ENCODE measurements around the gene SOHLH1.
"Not testable (repeated sequence)": the region's sequence is repeated elsewhere in the genome, so short reads cannot be mapped to it uniquely, and the experiment has no call there.

The SOHLH1 gene

DNA sequence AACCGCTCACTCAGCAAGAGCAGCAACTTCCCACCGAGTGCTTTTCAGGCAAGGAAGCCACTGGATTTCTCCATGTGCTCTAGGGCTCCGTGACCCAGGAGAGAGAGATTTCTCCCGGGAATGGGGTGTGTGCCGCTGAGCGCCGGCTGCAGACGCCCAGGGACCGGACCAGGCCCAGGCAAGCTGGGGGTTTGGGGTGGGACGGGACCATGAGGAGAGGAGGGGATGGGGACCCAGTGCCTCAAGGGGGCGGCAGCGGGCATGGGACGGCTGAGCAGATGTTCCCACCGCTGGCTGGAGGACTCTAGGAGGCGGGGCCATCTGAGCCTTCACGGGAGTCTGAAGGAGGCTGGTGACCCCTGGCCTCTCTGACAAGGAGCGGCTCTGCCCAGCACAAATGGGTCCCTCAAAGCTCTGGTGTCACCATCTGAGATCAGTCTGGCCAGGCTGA, 27.7 kb downstream of the SOHLH1 start:
- Histone ChIP-seq H3K27ac (ENCODE audit: low read depth, low read length) (no peak overlapping the region), H3K4me3 (ENCODE audit: low read depth in 1 of 5, low read length in 5 of 5) (no peak overlapping the region), H3K9me3 (ENCODE audit: control insufficient read depth in 5 of 5, low read length in 5 of 5) (no peaks in the 10 kb centered on the region), H3K36me3 (ENCODE audit: control insufficient read depth in 5 of 5, insufficient read depth in 5 of 5, low read length in 5 of 5) (no peaks in the 10 kb centered on the region), H3K4me1 (ENCODE audit: control insufficient read depth in 5 of 5, insufficient read depth in 5 of 5, low read length in 5 of 5) (no peaks in the 10 kb centered on the region), H3K9ac (ENCODE audit: low read length in 5 of 5) (no peak overlapping the region), H3K27me3 (ENCODE audit: control insufficient read depth in 5 of 5, insufficient read depth in 4 of 5, low read length in 5 of 5) (peaks cover 12 to 33% (median 13%) of the 10 kb centered on the region in 5 donors)

DNA sequence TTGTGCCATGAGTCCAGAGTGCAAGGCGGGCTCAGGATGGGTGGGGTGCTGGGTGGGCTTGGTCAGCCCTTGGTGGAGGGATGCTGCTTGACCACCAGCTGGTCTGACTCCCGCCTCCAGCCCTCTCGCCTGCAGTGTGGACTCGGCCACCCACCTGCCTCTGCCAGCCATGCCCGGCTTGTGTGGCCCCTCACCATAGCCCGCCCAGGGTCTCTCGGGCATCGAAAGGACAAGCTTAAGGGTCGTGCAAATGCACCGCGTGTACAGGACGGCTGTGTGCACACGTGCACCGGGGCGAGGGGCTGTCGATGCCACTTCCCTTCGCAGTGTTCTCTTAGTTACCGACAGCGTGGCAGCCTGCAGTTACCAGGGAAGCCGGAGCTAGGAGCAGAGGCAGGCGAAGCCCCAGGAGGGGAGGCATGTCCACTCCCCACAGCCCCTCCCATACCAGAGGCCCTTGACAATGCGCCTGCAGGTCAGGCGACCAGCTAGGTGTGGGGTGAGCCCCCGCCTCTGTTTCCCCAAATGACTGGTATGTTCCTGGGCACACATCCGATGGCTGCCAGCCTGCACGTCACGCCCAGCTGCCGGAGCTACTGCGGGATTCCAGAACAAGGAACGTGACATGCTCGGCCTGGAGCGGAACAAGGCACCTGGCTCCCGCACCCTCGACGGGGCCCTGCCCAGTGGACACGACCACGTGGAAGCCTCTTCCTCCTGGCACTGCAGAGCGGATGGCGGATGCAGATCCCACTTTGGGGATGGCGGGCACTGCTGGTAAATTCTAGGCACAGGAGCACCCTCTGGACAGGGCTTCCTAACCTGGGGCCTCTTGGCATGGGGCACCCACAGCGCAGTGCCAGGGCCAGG, 28.3 kb downstream of the SOHLH1 start:
- Histone ChIP-seq H3K4me3 (ENCODE audit: low read depth in 1 of 5, low read length in 5 of 5) (no peak overlapping the region), H3K9me3 (ENCODE audit: control insufficient read depth in 5 of 5, low read length in 5 of 5) (no peaks in the 10 kb centered on the region), H3K27ac (ENCODE audit: low read depth, low read length) (no peak overlapping the region), H3K36me3 (ENCODE audit: control insufficient read depth in 5 of 5, insufficient read depth in 5 of 5, low read length in 5 of 5) (no peaks in the 10 kb centered on the region), H3K27me3 (ENCODE audit: control insufficient read depth in 5 of 5, insufficient read depth in 4 of 5, low read length in 5 of 5) (peaks cover 12 to 35% (median 15%) of the 10 kb centered on the region in 5 donors), H3K4me1 (ENCODE audit: control insufficient read depth in 5 of 5, insufficient read depth in 5 of 5, low read length in 5 of 5) (no peaks in the 10 kb centered on the region), H3K9ac (ENCODE audit: low read length in 5 of 5) (no peak overlapping the region)

DNA sequence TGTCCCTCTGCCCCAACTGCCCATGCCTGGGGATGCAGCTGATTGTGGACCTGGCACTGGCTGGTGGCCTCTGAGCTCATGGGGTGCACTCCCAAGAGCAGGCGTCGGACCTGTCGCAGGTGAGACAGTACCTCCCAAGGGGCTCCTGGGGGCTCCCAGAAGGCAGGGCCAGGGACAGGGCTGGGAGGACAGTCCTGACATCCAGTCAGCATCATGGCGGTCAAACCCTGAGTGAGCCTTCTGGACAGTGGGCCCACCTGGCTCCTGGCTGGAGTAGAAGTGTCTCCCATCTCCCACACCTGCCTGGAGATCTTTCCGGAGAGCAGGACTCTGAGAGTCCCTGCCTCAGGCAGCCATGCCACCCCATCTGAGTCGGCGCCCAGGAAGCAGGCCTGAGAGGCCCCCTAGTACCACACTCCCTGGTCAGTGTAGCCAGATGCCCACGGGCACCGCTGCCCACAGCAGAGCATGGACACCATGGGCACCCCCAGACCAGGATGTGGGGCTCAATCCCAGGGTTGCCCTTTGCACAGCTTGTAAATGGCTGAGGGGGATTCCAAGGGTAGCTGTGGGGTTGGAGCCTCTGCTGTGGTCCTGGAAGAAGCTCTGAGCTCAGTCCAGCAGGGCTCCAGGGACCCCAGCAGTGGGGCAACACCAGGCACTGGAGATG, 29.5 kb downstream of the SOHLH1 start:
- no peaks in the 10 kb centered on the region for H3K4me1 ChIP-seq (ENCODE audit: control insufficient read depth in 5 of 5, insufficient read depth in 5 of 5, low read length in 5 of 5)
- no peak overlapping the region for H3K9ac ChIP-seq (ENCODE audit: low read length in 5 of 5)
- H3K36me3 ChIP-seq (ENCODE audit: control insufficient read depth in 5 of 5, insufficient read depth in 5 of 5, low read length in 5 of 5), result no peaks in the 10 kb centered on the region
- no peak overlapping the region for H3K27ac ChIP-seq (ENCODE audit: low read depth, low read length)
- H3K27me3 ChIP-seq (ENCODE audit: control insufficient read depth in 5 of 5, insufficient read depth in 4 of 5, low read length in 5 of 5), result peaks cover 12 to 35% (median 26%) of the 10 kb centered on the region in 5 donors
- H3K4me3 ChIP-seq (ENCODE audit: low read depth in 1 of 5, low read length in 5 of 5), result no peak overlapping the region
- H3K9me3 ChIP-seq (ENCODE audit: control insufficient read depth in 5 of 5, low read length in 5 of 5), result no peaks in the 10 kb centered on the region

DNA sequence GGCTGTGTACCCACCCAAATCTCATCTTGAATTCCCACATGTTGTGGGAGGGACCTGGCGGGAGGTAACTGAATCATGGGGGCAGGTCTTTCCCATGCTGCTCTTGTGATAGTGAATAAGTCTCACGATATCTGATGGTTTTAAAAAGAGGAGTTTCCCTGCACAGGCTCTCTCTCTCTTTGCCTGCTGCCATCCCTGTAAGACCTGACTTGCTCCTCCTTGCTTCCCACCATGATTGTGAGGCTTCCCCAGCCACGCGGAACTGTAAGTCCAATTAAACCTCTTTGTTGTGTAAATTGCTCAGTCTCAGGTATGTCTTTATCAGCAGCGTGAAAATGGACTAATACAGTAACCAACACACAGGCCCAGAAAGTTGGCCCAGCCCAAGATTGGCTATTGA, 30.3 kb downstream of the SOHLH1 start:
- not testable (repeated sequence) for H3K27ac ChIP-seq (ENCODE audit: low read depth, low read length); H3K4me1 ChIP-seq (ENCODE audit: control insufficient read depth in 5 of 5, insufficient read depth in 5 of 5, low read length in 5 of 5); H3K4me3 ChIP-seq (ENCODE audit: low read depth in 1 of 5, low read length in 5 of 5); H3K9ac ChIP-seq (ENCODE audit: low read length in 5 of 5); H3K9me3 ChIP-seq (ENCODE audit: control insufficient read depth in 5 of 5, low read length in 5 of 5); H3K36me3 ChIP-seq (ENCODE audit: control insufficient read depth in 5 of 5, insufficient read depth in 5 of 5, low read length in 5 of 5)
- H3K27me3 ChIP-seq (ENCODE audit: control insufficient read depth in 5 of 5, insufficient read depth in 4 of 5, low read length in 5 of 5), result peaks cover 12 to 40% (median 27%) of the 10 kb centered on the region in 5 donors

DNA sequence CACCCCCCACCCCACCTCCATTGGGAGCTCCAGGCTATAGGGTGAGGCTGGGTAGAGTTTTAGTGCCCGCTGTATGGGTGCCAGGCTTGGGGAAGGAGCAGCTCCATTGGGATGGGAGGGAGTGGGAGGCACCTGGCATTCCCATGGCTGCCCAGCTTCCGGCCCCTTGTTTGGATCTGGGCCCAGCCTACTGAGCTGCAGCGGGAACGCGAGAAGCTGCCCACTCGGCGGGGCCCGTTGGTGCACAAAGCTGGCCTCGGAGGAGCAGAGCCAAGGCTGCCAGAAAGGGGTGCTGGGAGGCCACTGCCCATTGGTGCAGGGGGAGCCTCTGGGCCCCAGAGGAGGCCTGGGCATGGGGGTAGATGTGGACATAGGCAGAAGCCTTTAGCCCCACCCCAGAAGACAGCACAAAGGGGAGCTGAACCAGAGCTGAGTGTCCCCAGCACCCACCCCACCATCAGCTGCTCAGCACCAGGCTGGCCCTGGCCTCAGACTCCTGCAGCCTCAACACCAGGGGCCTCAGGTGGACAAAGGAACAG, 31.7 kb downstream of the SOHLH1 start:
- H3K27ac ChIP-seq (ENCODE audit: low read depth, low read length), result no peak overlapping the region
- no peaks in the 10 kb centered on the region for H3K36me3 ChIP-seq (ENCODE audit: control insufficient read depth in 5 of 5, insufficient read depth in 5 of 5, low read length in 5 of 5)
- H3K9ac ChIP-seq (ENCODE audit: low read length in 5 of 5), result no peak overlapping the region
- H3K4me3 ChIP-seq (ENCODE audit: low read depth in 1 of 5, low read length in 5 of 5), result no peak overlapping the region
- H3K4me1 ChIP-seq (ENCODE audit: control insufficient read depth in 5 of 5, insufficient read depth in 5 of 5, low read length in 5 of 5), result no peaks in the 10 kb centered on the region
- H3K27me3 ChIP-seq (ENCODE audit: control insufficient read depth in 5 of 5, insufficient read depth in 4 of 5, low read length in 5 of 5), result peaks cover 12 to 47% (median 32%) of the 10 kb centered on the region in 5 donors
- no peaks in the 10 kb centered on the region for H3K9me3 ChIP-seq (ENCODE audit: control insufficient read depth in 5 of 5, low read length in 5 of 5)

DNA sequence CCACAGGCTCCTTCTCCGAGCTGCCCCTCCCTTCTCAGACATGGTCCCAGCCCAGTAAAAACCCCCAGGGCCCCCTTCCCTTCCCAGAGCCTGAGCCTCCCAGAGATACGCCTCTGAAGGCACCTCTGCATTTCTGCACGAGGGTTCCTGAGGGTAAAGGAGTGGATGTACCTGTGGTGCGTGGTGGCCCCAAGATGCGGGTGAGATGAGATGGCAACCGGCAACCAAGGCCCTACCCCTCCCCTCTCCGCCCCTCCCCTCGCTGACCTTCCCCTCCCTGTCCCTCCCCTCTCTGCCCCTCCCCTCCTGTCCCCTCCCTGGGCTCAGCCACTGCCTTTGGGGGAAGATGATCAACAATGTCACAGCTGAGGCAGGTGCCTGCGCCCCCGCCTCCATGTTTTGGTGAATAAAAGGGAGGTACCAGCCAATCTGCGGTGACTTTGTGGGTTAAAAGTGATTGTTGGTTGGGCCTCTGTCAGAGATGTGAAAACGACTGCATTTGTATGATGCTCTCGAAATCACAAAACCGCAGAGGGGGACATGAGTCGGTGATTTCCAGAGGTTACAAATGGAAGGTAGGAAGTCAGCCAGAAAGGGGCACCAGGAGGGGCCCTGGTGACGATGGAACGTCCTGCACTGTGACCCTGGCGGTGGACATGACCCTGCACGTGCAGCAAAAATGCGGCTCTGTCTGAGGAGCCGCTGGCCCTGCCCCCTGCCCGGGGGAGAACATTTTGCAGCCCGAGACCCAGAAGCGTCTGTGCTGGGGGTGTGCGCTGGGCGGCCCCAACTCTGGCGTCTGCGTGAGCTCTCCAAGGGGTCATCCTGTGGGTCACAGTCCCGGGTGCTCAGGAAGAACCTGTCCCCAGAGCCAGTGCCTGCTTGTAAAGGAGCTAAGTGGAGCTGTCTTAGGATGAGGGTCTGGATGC, 32.5 kb downstream of the SOHLH1 start:
- Histone ChIP-seq H3K27me3 (ENCODE audit: control insufficient read depth in 5 of 5, insufficient read depth in 4 of 5, low read length in 5 of 5) (peaks cover 6 to 42% (median 32%) of the 10 kb centered on the region in 5 donors), H3K4me1 (ENCODE audit: control insufficient read depth in 5 of 5, insufficient read depth in 5 of 5, low read length in 5 of 5) (no peaks in the 10 kb centered on the region), H3K9ac (ENCODE audit: low read length in 5 of 5) (no peak overlapping the region), H3K9me3 (ENCODE audit: control insufficient read depth in 5 of 5, low read length in 5 of 5) (no peaks in the 10 kb centered on the region), H3K4me3 (ENCODE audit: low read depth in 1 of 5, low read length in 5 of 5) (no peak overlapping the region), H3K36me3 (ENCODE audit: control insufficient read depth in 5 of 5, insufficient read depth in 5 of 5, low read length in 5 of 5) (no peaks in the 10 kb centered on the region), H3K27ac (ENCODE audit: low read depth, low read length) (no peak overlapping the region)

DNA sequence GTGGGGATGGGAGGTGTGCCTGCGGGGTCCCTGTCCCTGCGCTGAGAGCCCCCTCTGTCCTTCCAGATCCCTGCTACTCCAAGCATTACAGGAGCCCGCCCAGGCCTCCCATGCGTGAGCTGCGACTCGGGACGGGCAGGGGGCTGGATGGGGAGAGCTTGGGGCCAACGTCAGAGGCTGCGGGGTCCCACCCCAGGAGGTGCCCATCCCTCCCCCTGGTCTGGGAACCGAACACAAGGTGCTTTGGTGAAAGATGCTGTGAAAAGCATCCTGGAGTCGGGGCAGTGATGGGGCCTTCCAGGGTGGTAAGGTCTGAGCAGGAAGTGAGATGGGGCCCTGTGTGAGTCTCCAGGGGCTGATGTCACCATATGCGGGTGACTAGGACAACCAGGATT, 33.5 kb downstream of the SOHLH1 start:
- no peaks in the 10 kb centered on the region for H3K9me3 ChIP-seq (ENCODE audit: control insufficient read depth in 5 of 5, low read length in 5 of 5)
- H3K4me3 ChIP-seq (ENCODE audit: low read depth in 1 of 5, low read length in 5 of 5), result no peak overlapping the region
- no peak overlapping the region for H3K9ac ChIP-seq (ENCODE audit: low read length in 5 of 5)
- H3K27me3 ChIP-seq (ENCODE audit: control insufficient read depth in 5 of 5, insufficient read depth in 4 of 5, low read length in 5 of 5), result peaks cover 2 to 33% (median 32%) of the 10 kb centered on the region in 5 donors
- H3K4me1 ChIP-seq (ENCODE audit: control insufficient read depth in 5 of 5, insufficient read depth in 5 of 5, low read length in 5 of 5), result no peaks in the 10 kb centered on the region
- H3K27ac ChIP-seq (ENCODE audit: low read depth, low read length), result no peak overlapping the region
- H3K36me3 ChIP-seq (ENCODE audit: control insufficient read depth in 5 of 5, insufficient read depth in 5 of 5, low read length in 5 of 5), result no peaks in the 10 kb centered on the region

DNA sequence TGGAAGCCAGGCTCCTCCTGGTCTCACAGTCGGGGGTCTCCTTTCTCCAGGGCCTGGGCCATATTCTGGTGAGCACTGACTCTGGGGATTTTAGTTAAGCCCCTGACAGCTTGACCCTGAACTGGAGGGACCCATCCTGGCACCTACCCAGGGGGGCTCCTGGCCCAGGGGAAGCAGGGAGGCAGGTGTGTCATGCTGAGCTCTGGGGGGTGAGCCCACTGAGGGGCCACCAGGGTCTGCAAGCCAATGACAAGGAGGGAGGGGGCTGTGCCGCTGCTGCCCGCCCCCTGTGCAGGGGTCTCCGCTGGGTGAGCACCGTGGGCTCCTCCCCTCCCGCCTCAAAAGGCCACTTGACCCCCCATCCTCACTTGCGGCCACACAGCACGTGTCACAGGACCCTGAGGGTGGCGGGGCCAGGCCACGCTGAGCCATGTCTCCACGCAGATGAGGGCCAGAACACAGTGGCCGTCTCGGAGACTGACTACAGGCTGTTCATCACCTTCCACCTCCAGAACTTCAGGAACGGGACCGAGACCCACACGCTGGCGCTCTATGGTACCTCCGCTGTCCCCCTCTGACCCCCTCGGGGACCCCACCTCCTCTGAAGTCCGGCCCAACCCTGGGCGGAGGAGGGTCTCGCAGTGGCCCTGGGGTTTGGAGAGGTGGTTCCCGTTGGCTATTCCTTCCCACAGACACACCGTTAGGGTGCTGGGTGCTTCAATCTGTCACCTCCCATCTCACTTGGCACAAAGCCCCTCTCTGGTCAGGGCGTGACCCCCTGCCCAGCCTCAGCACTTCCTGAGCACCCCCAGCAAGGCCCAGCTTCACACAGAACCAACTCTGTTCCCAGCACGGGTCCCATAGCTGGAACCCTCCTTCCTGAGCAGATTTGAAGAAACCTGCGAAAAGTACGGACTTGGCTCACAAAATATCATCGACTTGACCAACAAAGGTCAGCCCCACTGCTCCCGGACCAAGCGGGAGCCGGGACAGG, 34.2 kb downstream of the SOHLH1 start:
- H3K9ac ChIP-seq (ENCODE audit: low read length in 5 of 5), result no peak overlapping the region
- no peaks in the 10 kb centered on the region for H3K9me3 ChIP-seq (ENCODE audit: control insufficient read depth in 5 of 5, low read length in 5 of 5)
- no peak overlapping the region for H3K27ac ChIP-seq (ENCODE audit: low read depth, low read length)
- no peaks in the 10 kb centered on the region for H3K36me3 ChIP-seq (ENCODE audit: control insufficient read depth in 5 of 5, insufficient read depth in 5 of 5, low read length in 5 of 5)
- H3K4me3 ChIP-seq (ENCODE audit: low read depth in 1 of 5, low read length in 5 of 5), result no peak overlapping the region
- no peaks in the 10 kb centered on the region for H3K4me1 ChIP-seq (ENCODE audit: control insufficient read depth in 5 of 5, insufficient read depth in 5 of 5, low read length in 5 of 5)
- peaks cover 2 to 33% (median 27%) of the 10 kb centered on the region in 5 donors for H3K27me3 ChIP-seq (ENCODE audit: control insufficient read depth in 5 of 5, insufficient read depth in 4 of 5, low read length in 5 of 5)

DNA sequence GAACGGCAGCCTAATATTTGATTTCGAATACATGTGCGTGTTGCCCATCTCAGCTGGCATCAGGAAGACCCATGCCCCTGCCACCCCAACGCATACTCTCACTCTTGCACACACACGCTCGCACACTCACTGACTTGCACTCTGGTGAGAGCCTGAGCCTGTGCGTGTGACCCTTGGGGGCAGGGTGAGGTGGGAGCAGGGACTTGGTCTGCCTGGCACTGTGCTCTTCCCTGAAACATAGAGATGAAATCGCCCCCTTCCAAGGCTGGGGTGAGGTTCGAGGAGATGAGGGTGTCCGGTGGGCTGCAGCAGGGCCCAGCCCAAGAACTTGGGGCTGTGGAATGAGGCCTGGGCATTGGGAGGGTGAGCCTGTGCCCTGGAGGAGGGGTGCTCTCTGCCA, 35.0 kb downstream of the SOHLH1 start:
- Histone ChIP-seq H3K9me3 (ENCODE audit: control insufficient read depth in 5 of 5, low read length in 5 of 5) (no peaks in the 10 kb centered on the region), H3K27ac (ENCODE audit: low read depth, low read length) (no peak overlapping the region), H3K9ac (ENCODE audit: low read length in 5 of 5) (no peak overlapping the region), H3K36me3 (ENCODE audit: control insufficient read depth in 5 of 5, insufficient read depth in 5 of 5, low read length in 5 of 5) (no peaks in the 10 kb centered on the region), H3K4me1 (ENCODE audit: control insufficient read depth in 5 of 5, insufficient read depth in 5 of 5, low read length in 5 of 5) (no peaks in the 10 kb centered on the region), H3K27me3 (ENCODE audit: control insufficient read depth in 5 of 5, insufficient read depth in 4 of 5, low read length in 5 of 5) (peaks cover 2 to 37% (median 20%) of the 10 kb centered on the region in 5 donors), H3K4me3 (ENCODE audit: low read depth in 1 of 5, low read length in 5 of 5) (no peak overlapping the region)

Data from subcutaneous abdominal adipose tissue (tissue), 5 donors.